HG03095 (cell line): ENCODE measurements around the gene RTL5.
A peak's percentile ranks its signal among the peaks of the same experiment; 100 is the strongest.
"Not testable (repeated sequence)": the region's sequence is repeated elsewhere in the genome, so short reads cannot be mapped to it uniquely, and the experiment has no call there.

ENCODE experiments used
- ATAC-seq: cut with Tn5 transposase; IDR thresholded peaks from one replicate; pipeline ENCODE4 v1.9.1; 2021; ENCODE audit warnings: moderate library complexity; ENCODE audit not compliant: unreplicated experiment

RTL5 gene

DNA sequence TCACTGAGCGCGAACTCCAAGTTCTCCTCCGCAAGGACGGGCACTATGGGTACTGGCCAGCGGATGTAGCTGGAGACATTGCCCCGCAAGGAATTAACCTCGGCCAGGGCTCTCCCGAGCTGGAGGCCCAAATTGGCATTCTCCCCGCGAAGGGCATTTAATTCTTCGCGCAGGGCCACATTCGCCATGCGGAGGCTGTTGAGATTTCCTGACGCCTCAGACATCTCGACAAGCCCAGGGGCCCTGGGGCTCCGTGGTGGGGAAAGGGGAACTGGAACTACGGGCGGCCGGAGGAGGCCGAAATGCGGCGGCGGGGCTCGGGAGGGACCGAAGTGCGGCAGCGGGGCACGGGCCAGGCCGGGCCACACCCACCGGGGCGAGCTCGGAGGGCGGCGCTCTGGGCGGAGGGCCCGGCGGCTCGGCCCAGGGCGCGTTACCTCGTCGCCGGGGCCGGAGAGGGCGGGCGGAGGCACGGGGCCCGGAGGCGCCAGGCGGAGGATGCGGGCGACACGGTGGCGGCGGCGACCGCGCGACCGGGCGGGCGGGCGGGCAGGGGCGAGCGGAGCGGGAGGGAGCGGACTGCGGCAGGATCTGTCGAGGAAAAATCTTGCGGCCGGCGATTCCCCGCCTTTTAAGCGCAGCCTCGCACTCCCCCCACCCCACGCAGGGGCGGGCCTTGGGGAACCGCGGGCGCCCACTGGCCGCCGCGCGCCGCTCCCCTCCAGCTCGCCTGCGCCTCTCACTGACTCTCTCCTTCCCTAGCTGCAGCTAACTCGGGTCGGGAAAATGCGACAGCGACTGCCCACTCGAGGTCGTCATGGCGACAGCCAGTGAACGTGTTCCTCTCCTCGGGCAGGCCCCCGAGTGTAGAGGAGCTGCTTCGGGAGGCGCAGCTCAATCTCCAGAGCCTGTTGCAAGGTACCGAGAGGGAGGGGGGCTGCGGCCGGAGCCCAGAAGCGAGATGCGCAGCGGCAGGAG is at the start of gene RTL5:
RTL5 (minus strand) TSS at position 599 of the 978 bp plus-strand sequence.
- peak; percentile 46 for ATAC-seq

DNA sequence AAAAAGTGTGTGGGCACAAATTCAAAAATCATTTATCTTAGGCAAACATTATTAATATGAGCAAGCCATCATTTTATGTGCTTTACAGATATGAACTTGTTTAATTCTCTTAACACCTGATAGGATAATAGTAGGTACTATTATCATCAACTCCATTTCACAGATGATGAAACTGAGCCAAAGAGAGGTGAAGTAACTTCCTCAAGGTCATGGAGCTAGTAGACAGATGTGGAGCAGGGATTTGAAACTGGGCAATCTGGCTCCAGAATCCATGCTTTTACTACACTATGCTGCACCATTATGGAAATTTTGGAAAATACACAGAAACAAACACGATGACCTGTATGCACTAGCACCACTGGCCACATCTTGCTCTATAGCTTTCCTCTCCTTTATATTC is 48.8 kb upstream of the RTL5 start:
- no peak for ATAC-seq

DNA sequence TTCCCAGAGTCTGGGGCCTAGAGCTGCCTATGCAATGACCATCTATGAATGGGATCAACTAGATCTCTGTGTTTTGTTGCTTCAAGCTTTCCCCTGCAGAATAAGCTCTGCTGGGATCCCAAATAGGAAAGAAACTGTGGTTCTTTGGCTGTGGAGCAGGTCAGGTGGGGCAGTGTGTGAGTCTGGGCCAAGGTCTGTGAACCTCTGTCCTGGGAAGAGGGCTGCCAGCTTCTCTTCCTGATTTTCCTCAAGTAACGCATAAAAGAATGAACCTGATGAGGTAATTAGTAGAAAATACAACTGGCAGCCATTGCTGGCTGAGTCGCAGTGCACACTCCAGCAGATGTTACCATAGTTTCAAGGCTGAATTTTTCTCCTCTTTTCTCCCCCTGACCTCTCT is 45.3 kb upstream of the RTL5 start:
- ATAC-seq, result no peak

DNA sequence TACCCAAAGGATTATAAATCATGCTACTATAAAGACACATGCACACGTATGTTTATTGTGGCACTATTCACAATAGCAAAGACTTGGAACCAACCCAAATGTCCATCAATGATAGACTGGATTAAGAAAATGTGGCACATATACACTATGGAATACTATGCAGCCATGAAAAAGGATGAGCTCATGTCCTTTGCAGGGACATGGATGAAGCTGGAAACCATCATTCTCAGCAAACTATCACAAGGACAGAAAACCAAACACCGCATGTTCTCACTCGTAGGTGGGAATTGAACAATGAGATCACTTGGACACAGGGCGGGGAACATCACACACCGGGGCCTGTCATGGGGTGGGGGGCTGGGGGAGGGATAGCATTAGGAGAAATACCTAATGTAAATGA is 44.6 kb upstream of the RTL5 start:
- ATAC-seq, result not testable (repeated sequence)

DNA sequence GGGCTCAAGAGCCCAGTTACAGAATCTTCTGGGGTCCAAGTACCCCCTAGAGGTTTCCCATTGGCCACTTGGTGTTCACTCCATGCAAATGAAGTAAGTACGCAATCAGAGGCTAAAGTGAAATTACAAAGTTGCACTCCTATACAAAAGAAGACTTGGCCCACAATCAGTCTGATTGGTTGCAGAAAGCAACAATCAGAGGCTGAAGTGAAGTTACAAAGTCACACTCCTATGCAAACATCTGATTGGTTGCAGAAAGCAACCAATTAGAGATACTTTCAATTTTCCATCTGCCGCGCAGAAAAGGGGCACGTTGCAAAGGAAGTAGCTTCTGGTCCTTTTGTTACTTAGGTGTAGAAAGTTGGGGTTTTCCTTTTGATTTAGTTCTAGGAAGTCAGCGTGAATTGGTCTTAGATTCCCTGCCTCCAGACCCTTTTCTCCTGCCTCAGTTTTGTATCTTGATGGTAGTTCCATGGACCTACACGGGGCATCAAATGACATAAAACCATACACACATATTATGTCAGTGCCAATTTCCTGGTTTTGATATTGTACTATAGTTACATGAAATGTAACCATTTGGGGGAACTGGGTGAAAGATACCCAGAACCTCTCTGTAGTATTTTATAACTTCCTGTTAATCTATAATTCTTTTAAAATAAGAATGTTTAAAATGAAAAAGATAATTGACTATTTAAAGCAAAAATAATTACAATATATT is 37.5 kb upstream of the RTL5 start:
- ATAC-seq, result no peak

DNA sequence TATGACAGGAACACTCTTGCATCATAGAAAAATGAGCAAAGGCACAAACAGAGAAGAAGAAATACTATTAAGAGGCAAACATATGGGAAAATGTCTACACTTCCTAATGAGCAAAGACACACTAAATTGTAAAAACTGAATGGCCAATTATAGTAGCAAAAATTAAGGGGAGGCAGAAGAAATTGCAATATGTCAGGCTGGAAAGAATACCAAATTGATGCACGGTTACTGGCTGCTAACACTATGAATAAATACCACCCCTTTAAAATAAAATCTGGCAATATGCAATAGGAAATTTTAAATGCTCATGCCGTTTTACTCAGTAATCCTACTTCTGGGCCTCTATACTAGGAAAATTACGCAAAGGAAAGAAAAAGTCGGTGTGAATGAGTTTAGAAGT is 33.8 kb upstream of the RTL5 start:
- no peak for ATAC-seq

DNA sequence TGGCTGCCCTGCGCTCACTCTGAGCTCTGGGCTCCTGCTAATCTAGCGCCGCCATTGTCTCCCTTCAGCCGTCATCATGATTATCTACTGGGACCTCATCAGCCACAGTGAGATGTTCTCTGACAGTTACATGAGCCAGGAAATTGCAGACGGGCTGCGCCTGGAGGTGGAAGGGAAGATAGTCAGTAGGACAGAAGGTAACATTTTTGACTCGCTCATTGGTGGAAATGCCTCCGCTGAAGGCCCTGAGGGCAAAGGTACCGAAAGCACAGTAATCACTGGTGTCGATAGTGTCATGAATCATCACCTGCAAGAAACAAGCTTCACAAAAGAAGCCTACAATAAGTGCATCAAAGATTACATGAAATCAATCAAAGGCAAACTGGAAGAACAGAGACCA is 28.1 kb upstream of the RTL5 start:
- no peak for ATAC-seq

DNA sequence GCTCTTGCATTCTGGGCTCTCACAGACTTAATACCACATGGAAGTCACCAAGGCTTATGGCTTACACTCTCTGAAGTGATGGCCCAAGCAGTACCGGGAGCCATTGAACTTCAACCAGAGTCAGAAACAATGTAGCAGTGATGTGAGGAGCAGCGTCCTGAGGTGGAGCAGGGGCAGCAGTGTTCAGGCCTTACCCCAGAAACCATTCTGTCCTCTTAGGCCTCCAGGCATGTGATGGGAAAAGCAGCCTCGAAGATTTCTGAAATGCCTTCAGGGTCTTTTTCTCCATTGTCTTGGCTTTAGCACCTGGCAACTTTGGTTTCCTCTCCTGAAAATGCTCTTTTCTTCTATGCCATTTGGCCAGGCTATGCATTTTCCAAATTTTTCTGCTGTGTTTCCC is 27.1 kb upstream of the RTL5 start:
- no peak for ATAC-seq

DNA sequence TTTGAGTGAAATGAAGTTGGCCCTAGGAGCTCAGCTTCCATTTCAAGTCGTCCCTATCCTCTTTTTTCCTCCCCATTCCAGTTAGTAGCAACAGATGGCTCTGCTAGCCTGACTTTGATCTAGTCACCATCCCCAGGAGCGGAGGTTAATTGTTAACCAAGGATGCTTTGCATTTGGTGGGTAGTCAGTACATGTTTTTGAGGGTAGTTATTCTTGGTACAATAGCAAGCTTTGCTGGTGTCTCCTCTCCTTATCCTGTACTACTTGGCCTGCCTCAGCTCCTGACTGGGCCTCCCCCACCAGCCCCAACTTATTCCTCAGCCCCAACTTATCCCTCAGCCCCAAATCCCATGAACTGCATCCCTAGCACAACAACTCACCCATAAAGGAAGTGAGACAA is 14.8 kb upstream of the RTL5 start:
- ATAC-seq, result no peak

DNA sequence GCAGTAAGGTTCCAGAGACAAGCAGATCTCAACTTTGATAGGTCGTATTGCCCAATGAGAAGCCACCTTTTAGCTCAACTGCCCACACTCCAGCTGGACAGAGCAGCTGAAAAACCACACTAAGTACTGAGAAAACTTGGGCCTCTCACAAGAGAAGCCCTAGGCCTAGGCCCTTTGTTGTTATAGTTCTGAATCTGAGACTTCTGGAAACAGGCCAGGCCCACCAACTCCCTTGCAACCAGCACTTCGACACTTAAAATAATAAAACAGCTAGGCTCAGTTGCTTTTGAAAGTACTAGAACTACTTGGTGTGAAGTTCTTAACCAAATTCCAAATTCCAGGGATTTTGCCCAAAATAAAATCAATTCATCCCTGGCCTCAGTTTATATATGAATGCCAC is 13.5 kb upstream of the RTL5 start:
- ATAC-seq, result no peak

DNA sequence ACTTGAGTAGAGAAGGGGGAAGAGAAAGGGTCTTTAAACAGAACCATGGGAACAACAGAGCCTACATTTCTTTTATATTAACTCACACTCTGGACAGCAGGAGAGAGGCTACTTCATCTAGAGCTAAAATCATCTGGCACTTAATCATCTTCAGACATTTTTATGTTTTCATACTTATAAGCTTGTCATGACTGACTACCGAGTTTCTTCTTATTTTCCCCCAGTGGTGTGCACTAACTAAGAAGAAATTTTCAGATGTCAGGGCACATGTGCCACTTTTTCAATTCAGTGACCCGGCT is 11.8 kb upstream of the RTL5 start:
- ATAC-seq, result no peak

DNA sequence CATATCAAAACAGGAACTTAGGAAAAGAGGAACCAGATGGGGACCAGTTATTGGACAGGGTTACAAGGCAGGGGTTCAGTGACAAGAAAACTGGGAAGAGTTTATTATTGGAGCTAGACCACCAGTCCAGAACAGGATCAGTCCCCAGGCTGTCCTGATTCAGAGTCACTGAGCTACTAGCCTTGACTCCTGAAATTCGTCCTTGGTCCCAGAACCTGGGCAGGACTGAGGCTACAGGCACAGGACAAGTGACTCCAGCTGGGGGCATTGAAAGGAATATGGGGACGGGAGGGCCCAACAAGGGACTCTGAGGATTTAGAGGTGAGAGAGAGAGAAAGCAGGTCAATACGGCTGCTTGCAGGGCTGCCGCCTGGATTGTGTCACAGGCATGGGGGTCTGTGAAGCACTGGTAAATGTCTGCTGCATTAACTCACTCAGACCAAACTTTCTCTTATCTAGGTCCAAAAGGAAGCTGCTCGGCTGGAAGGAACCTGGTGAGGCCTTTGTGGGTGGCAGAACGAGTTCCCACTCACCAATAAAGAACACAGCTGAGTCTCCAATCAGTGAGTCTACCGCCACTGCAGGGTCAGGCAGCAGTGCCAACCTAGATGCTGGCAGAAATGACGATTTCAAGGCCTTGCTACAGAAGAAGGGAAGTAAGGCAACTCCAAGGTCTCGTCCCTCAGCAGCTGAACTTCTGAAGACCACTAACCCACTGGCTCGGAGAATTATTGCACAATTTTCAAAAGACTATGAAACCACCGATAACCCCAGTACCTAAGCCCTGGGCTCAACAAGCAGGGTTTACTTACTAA is 11.3 kb upstream of the RTL5 start:
- ATAC-seq, result no peak

DNA sequence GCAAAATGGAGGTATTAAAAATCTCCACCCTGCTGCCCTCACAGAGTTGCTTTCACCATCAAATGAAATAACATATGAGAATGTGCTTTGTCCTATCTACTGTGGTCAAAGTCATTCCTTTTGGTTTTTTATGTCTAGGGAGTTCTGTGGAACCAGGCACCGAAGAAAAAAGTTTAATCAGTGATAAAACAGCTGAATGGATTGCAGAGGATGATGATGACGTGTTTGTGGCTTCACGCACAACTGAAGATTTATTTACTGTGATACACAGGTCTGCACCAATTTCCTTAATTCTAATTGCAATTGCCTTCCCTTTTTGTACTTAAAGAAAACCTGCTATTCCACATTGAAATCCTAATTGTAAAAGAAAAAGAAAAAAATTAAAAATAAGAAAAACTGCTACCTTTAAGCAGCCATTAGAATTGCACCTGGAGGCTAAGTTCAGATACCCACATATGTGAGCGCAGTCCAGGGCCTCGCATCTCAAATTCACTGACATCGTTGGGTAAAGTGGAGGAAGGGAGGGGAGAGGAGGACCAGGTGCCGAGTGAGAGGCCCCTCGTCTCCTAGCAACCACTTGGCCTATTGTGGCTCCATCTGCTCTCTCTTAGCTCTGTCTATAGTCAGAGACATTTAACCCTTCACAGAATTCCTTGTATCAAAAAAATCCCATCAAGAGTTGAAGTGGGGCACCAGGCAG is 10.5 kb upstream of the RTL5 start:
- no peak for ATAC-seq

DNA sequence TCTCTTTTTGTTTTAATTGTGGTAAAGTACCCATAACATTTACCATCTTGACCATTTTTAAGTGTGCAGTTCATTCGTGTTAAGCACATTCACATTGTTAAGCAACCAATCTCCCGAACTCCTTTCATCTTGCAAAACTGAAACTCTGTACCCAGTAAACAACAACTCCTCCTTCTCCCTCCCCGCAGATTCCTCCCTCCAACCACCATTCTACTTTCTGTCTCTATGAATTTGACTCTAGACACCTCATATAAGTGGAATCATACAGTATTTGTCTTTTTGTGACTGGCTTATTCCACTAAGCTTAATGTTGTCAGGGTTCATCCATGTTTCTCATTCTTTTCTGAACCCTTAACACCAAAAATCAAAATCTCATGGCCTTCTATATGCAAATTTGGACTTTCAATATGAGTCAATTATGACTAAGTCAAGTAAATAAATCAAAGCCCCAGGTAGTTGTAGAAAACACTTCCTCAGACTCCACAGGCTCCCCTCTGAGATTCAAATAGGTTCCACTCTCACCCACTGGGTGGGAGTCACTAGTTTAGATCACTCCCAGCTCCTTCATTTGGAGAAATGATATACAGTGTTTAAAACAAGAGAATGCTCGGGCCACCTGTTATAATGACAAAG is 9.8 kb upstream of the RTL5 start:
- peak; percentile 62 for ATAC-seq

DNA sequence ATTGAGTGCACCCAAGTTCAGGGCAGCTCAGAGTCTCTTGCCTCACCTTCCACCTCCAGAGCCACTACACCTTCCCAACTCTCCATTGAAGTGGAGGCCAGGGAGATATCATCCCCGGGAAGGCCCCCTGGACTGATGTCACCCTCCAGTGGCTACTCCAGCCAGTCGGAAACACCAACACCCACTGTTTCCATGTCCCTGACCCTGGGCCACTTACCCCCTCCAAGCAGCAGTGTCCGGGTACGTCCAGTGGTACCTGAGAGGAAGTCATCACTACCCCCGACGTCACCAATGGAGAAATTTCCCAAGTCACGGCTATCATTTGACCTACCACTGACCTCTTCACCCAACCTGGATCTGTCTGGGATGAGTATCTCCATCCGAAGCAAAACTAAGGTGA is 7.8 kb upstream of the RTL5 start:
- no peak for ATAC-seq

DNA sequence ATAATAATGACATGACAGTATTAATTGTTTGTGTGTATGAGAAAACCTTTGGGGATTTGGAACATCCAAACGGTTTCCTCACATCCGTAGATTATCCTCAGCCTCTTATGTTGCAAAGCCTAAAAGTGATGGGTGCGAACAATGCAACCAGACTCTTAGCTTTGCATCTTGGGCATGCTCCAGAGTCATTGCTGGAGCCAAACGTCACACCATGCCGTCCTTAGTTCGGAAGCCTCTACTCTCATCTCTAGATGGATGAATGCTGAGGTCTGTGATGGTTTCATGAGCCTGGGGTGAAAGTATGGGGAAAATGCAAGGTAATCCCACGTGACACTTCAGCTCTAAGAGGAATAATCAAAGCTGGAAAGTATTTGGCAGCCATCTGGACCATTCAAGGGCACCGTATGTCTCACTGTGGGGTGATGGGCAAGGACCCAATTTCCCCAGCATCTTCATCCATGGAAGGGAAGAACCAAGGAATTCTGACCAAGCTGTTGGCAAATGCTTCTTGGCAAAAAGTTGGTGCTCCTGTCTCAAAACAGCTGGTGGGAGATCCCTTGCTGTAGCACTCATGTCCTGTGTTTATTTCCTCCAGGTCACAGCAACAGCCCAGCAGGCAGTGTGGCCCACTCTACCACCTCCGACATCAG is 6.3 kb upstream of the RTL5 start:
- ATAC-seq, result no peak

DNA sequence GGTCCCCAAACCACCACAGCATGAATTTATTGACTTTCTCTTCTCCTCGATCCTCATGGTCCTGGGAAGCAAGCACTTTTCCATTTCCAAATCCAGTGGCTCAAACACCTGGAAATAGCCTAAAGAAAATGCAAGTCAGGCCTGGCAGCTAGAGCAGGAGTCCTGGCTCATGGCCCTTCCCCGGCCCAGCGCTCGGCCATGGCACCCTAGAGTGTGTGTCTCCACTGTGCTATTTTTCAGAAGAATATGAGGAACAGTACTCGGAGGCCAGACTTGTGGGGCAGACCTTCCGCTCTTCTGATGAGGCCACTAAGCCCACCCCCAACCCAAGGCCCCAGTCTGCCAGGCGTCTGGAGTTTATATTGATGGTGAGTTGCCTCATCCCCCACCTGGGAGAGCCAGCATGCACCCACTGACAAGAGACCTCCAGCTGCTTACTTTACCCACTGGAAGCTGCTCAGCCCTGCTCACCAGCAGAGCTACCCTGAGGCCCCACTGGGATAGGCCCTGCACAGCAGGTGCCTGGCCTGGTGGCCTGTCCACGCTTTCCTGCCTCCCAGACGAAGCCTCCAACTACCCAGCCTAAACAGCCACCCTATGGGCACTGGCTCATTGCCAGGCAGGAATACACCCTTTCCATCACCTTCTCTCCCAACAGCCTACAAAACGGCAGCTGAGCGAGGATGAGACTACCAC is 2.3 kb upstream of the RTL5 start:
- ATAC-seq, result no peak

DNA sequence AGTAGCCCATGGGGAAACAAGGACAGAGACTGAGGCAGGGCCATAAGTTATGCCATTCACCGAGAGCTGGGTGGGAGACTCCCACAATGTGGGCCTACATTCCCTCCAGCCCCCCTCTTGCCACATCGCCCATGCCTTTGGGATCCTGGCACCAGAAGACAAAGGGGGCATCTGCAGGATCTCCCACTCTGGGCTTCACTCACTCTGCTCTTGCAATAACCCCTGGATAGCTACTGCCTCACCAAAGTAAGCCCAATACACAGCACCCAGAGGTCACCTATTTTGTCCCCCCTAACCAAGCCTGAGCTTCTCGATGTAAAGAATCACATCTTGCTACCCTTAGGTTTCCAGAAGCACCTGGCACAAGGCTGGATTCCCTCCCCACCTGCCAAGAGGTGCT is 741 bp upstream of the RTL5 start:
- no peak for ATAC-seq

DNA sequence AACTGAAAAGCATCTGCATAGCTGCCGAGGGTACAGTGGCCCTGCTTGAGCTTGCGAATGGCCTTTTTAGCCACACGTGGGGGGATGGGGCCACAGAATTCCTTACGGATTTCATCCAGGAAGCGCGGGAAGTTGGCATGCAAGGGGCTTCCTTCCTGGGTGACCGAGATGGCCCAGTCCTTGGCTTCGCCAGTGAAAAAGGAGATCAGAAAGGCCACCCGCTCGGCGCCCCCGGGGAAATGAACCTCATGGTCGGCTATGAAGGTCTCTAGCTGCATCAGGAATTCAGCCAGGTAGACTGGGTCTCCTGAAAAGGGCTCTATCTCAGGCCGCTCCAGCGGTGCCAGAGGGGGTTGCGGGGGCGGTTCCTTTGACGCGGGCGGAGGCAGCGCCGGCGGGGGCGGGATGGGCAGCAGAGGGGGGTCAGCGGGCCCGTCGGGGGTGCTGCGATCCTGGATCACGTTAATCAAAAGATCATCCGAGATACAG is 909 bp downstream of the RTL5 start:
- no peak for ATAC-seq
